Stimulated activated CD8-positive, alpha-beta memory T cell treated with anti-CD3 and anti-CD28 coated beads, Interleukin-4, amount 100 ng/mL, for 4 hours (primary cell): ENCODE results near the gene NCKAP5.
"Not testable (repeated sequence)": the region's sequence is repeated elsewhere in the genome, so short reads cannot be mapped to it uniquely, and the experiment has no call there.

Source experiments
- DNase-seq, 2 donors: peaks; one replicate each; pipeline ENCODE4 v3.0.0-alpha.2; 2020; ENCODE audit warnings: low read depth in 2 of 2, low spot score in 1 of 2

The NCKAP5 gene

GRCh38 chr2:133497951-133498565 lies 70.2 kb downstream of the NCKAP5 start:
- no peak for DNase-seq

- DNase-seq, result no peak
Observed at GRCh38 chr2:133497270-133497893, 70.9 kb downstream of the NCKAP5 start.

- no peak for DNase-seq
Observed at GRCh38 chr2:133496501-133497269, 71.6 kb downstream of the NCKAP5 start.

- DNase-seq, result no peak
Observed at GRCh38 chr2:133495226-133495625, 73.0 kb downstream of the NCKAP5 start.

- DNase-seq, result no peak
Observed at GRCh38 chr2:133492719-133493380, 75.4 kb downstream of the NCKAP5 start.

- no peak for DNase-seq
Observed at GRCh38 chr2:133490411-133490980, 77.8 kb downstream of the NCKAP5 start.

GRCh38 chr2:133489641-133490410 lies 78.4 kb downstream of the NCKAP5 start:
- DNase-seq, result no peak

- DNase-seq, result no peak
Observed at GRCh38 chr2:133489146-133489545, 79.1 kb downstream of the NCKAP5 start.

GRCh38 chr2:133486771-133487191 lies 81.5 kb downstream of the NCKAP5 start:
- no peak for DNase-seq

- no peak for DNase-seq
Observed at GRCh38 chr2:133485868-133486267, 82.4 kb downstream of the NCKAP5 start.

GRCh38 chr2:133484784-133485183 lies 83.5 kb downstream of the NCKAP5 start:
- DNase-seq, result no peak

- DNase-seq, result no peak
Observed at GRCh38 chr2:133484106-133484505, 84.2 kb downstream of the NCKAP5 start.

- no peak for DNase-seq
Observed at GRCh38 chr2:133483181-133483580, 85.1 kb downstream of the NCKAP5 start.

GRCh38 chr2:133480707-133481429 lies 87.4 kb downstream of the NCKAP5 start:
- DNase-seq, result no peak

GRCh38 chr2:133477616-133477990 lies 90.7 kb downstream of the NCKAP5 start:
- DNase-seq, result no peak

GRCh38 chr2:133476931-133477615 lies 91.2 kb downstream of the NCKAP5 start:
- DNase-seq, result no peak

- no peak for DNase-seq
Observed at GRCh38 chr2:133476286-133476685, 92.0 kb downstream of the NCKAP5 start.

GRCh38 chr2:133475610-133476009 lies 92.7 kb downstream of the NCKAP5 start:
- DNase-seq, result no peak

GRCh38 chr2:133470446-133470845 lies 97.8 kb downstream of the NCKAP5 start:
- DNase-seq, result not testable (repeated sequence)
